Measurements from ENCODE around the gene TTC3.
A peak's percentile ranks its signal among the peaks of the same experiment; 100 is the strongest.

The TTC3 gene

GRCh38 chr21:37055271-37055855, 17.7 kb upstream of the TTC3 start:
- Mint-ChIP-seq H3K9me3 (peaks cover 6% of the 10 kb centered on the region), H3K4me3 (no peak overlapping the region), H3K27me3 (ENCODE audit: low read depth) (peaks cover 3% of the 10 kb centered on the region), H3K36me3 (ENCODE audit: low read depth) (no peaks in the 10 kb centered on the region), H3K4me1 (peaks cover 16% of the 10 kb centered on the region), H3K27ac (no peak overlapping the region)
- TF ChIP-seq, protein P1, sequence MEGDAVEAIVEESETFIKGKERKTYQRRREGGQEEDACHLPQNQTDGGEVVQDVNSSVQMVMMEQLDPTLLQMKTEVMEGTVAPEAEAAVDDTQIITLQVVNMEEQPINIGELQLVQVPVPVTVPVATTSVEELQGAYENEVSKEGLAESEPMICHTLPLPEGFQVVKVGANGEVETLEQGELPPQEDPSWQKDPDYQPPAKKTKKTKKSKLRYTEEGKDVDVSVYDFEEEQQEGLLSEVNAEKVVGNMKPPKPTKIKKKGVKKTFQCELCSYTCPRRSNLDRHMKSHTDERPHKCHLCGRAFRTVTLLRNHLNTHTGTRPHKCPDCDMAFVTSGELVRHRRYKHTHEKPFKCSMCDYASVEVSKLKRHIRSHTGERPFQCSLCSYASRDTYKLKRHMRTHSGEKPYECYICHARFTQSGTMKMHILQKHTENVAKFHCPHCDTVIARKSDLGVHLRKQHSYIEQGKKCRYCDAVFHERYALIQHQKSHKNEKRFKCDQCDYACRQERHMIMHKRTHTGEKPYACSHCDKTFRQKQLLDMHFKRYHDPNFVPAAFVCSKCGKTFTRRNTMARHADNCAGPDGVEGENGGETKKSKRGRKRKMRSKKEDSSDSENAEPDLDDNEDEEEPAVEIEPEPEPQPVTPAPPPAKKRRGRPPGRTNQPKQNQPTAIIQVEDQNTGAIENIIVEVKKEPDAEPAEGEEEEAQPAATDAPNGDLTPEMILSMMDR (IDR thresholded peaks at IDR 0.05; ENCODE audit: unreplicated experiment in 3 of 3): no peak

- no peak overlapping the region for H3K27ac Mint-ChIP-seq
- H3K9me3 Mint-ChIP-seq: peaks cover 6% of the 10 kb centered on the region
- TF ChIP-seq, protein P1 (IDR thresholded peaks at IDR 0.05; ENCODE audit: unreplicated experiment in 3 of 3): no peak
- H3K4me1 Mint-ChIP-seq: peaks cover 25% of the 10 kb centered on the region
- H3K27me3 Mint-ChIP-seq (ENCODE audit: low read depth): peaks cover 3% of the 10 kb centered on the region
- H3K36me3 Mint-ChIP-seq (ENCODE audit: low read depth): no peaks in the 10 kb centered on the region
- no peak overlapping the region for H3K4me3 Mint-ChIP-seq
Observed at GRCh38 chr21:37057614-37058013, 15.4 kb upstream of the TTC3 start.

GRCh38 chr21:37058261-37058660, 14.8 kb upstream of the TTC3 start:
- Mint-ChIP-seq H3K27ac (peak overlapping the region in 2 of 3 experiments; percentile 43 to 49), H3K27me3 (ENCODE audit: low read depth) (peaks cover 3% of the 10 kb centered on the region), H3K4me3 (no peak overlapping the region), H3K4me1 (peaks cover 28% of the 10 kb centered on the region), H3K36me3 (ENCODE audit: low read depth) (no peaks in the 10 kb centered on the region), H3K9me3 (peaks cover 6% of the 10 kb centered on the region)
- TF ChIP-seq, protein P1 (IDR thresholded peaks at IDR 0.05; ENCODE audit: unreplicated experiment in 3 of 3): no peak

DNA sequence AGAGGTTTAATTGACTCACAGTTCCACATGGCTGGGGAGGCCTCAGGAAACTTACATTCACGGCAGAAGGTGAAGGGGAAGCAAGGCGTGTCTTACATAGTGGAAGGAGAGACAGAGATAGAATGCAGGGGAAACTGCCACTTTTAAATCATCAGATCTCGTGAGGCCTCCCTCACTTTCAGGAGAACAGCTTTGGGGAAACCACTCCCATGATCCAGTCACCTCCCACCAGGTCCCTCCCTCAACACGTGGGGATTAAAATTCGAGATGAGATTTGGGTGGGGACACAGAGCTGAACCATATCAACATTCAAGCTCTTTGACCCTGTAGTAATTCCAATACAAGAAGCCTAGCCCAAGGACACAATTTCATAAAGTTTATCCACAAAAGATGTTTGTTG, 13.9 kb upstream of the TTC3 start:
- Mint-ChIP-seq H3K9me3 (peaks cover 6% of the 10 kb centered on the region), H3K4me3 (no peak overlapping the region), H3K27ac (peak overlapping the region; percentile 43 to 65 (median 49)), H3K4me1 (peaks cover 35% of the 10 kb centered on the region), H3K36me3 (ENCODE audit: low read depth) (no peaks in the 10 kb centered on the region), H3K27me3 (ENCODE audit: low read depth) (peaks cover 3% of the 10 kb centered on the region)
- TF ChIP-seq, protein P1 (IDR thresholded peaks at IDR 0.05; ENCODE audit: unreplicated experiment in 3 of 3): no peak

DNA sequence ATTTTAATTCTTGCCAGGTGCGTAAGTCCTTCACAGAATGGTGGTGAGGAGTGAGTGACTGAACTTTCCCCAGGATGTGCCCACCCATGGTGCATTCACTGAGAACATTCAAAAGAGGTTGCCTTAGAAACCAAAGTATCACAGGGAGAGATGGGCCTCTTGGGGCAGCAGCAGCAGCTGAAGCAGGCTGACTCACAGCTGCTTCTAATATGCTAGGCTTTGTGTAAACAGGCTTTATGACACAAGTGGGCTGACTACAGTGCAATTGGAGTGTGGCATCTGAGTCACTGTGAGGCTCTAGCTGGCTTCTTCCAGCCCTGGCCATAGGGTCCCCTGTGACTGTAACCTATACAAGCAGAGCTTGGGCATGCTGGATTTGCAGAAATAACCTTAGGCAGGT, 12.8 kb upstream of the TTC3 start:
- Mint-ChIP-seq H3K4me3 (no peak overlapping the region), H3K27ac (peak overlapping the region; percentile 59 to 89 (median 73)), H3K4me1 (peaks cover 40% of the 10 kb centered on the region), H3K27me3 (ENCODE audit: low read depth) (peaks cover 3% of the 10 kb centered on the region), H3K9me3 (peaks cover 6% of the 10 kb centered on the region), H3K36me3 (ENCODE audit: low read depth) (no peaks in the 10 kb centered on the region)
- TF ChIP-seq, protein P1 (IDR thresholded peaks at IDR 0.05; ENCODE audit: unreplicated experiment in 3 of 3): no peak

DNA sequence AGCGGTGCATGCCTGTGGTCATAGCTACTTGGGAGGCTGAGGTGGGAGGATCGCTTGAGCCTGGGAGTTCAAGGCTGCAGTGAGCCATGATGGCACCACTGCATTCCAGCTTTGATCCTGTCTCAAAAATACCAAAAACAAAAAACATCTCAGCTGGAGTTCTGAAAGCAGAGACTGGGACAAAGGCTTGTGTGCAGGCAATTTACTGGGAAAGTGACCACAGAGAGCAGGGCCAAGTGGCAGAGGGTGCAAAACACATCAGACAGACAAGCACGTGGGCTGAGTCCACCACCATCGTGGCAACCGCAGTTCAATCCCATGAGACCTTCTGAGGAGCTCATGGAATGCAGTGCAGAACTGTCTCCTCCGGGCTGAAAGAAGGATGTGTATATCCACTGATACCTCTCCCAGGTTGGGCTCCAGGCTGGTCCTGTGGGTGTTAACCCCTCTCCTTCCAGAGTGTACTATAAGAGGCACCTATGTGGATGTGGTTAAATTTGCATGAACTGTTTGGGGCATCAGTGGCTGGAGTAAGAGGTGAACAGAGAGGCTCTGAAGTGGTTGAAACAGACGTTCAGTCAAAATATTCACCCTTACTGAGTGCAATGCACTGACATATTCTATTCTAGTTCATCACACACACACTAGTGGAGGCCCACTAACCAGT, 11.0 kb upstream of the TTC3 start:
- Mint-ChIP-seq H3K27ac (peak overlapping the region in 1 of 3 experiments; percentile 54), H3K4me1 (peaks cover 40% of the 10 kb centered on the region), H3K4me3 (no peak overlapping the region), H3K36me3 (ENCODE audit: low read depth) (peaks cover 12% of the 10 kb centered on the region), H3K9me3 (no peaks in the 10 kb centered on the region), H3K27me3 (ENCODE audit: low read depth) (peaks cover 3% of the 10 kb centered on the region)
- TF ChIP-seq, protein P1 (IDR thresholded peaks at IDR 0.05; ENCODE audit: unreplicated experiment in 3 of 3): no peak

All from nephron (organoid).